ENCODE data around the gene GUCY1A1.

DNA sequence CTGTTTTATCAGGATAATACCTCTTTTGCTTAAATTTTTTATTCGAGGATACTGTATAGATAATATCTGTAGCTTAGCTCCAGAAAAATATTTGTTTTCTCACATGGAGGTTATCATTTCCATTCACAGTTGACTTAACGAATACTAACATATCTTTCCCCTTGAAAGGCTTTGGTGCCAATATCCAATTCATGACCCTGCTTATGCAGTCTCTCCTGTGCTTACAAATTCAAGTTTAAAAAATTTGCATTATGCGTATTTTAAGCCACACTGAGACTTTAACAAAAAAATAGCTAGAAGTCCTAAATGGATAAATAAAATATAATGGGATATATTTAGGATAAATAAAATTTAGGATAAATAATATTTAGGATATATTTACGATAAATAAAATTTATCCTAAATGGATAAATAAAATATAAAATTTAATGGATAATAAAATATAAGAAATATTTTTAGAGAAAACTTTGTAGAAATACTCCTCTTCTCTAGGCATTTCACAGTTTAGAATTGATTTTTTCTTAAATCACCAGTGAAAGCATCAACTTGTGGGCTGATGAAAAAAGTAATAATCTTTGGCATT, 114.7 kb downstream of the GUCY1A1 start:
- no peak for TF ChIP-seq CTCF (conservative IDR thresholded peaks at IDR 0.05)
- no peak for TF ChIP-seq ZFX (IDR thresholded peaks at IDR 0.05)
